ENCODE data around the gene PTGFRN.

GRCh38 chr1:116951200-116951935 is 41.7 kb downstream of the PTGFRN start:
- TF ChIP-seq EGR1 (IDR thresholded peaks at IDR 0.05; ENCODE audit: low read depth) (no peak), CTCF (IDR thresholded peaks at IDR 0.05 in 2 of 3, conservative IDR thresholded peaks at IDR 0.05 in 1 of 3; ENCODE audit: borderline replicate concordance in 1 of 3, insufficient read depth in 1 of 3, low read depth in 2 of 3, low read length in 2 of 3) (no peak), EZH2 (IDR thresholded peaks at IDR 0.05) (no peak), MAX (IDR thresholded peaks at IDR 0.05) (no peak), EZH2phosphoT487 (IDR thresholded peaks at IDR 0.05; ENCODE audit: borderline replicate concordance) (no peak)

All from HCT116 (cell line).